Epithelial cell of prostate (primary cell): ENCODE results near the gene GDF11.
"Not testable (repeated sequence)": the region's sequence is repeated elsewhere in the genome, so short reads cannot be mapped to it uniquely, and the experiment has no call there.

Source experiments
- DNase-seq: peaks from one replicate; pipeline ENCODE4 v3.0.0-alpha.2; 2011; ENCODE audit warnings: low read depth, low spot score
- H3K27ac ChIP-seq: fragments of 450-650 bp; 2 replicates; pipeline ENCODE4 v1.5.1; 2017; ENCODE audit warnings: mild to moderate bottlenecking

GDF11 gene

GRCh38 chr12:55737581-55738122, 5.3 kb upstream of the GDF11 start:
- no peak overlapping the region for H3K27ac ChIP-seq
- no peak for DNase-seq

- no peak for DNase-seq
- no peak overlapping the region for H3K27ac ChIP-seq
These were observed 4.5 kb upstream of the GDF11 start for GRCh38 chr12:55738123-55739024.

- DNase-seq, result no peak
- no peak overlapping the region for H3K27ac ChIP-seq
These were observed 3.9 kb upstream of the GDF11 start for GRCh38 chr12:55739025-55739378.

GRCh38 chr12:55741931-55742680, 816 bp upstream of the GDF11 start:
- H3K27ac ChIP-seq, result no peak overlapping the region
- DNase-seq, result no peak

- DNase-seq, result no peak
- no peak overlapping the region for H3K27ac ChIP-seq
These were observed 751 bp downstream of the GDF11 start for GRCh38 chr12:55743406-55744339.

- DNase-seq, result no peak
- no peak overlapping the region for H3K27ac ChIP-seq
These were observed 1.6 kb downstream of the GDF11 start for GRCh38 chr12:55744340-55745030.

GRCh38 chr12:55745361-55746173, 2.6 kb downstream of the GDF11 start:
- H3K27ac ChIP-seq, result no peak overlapping the region
- DNase-seq, result no peak

- DNase-seq, result no peak
- no peak overlapping the region for H3K27ac ChIP-seq
These were observed 3.4 kb downstream of the GDF11 start for GRCh38 chr12:55746174-55746912.

- DNase-seq, result no peak
- H3K27ac ChIP-seq, result no peak overlapping the region
These were observed 4.0 kb downstream of the GDF11 start for GRCh38 chr12:55746913-55747231.

GRCh38 chr12:55748230-55748993, 5.5 kb downstream of the GDF11 start:
- DNase-seq, result no peak
- H3K27ac ChIP-seq, result no peak overlapping the region

- DNase-seq, result no peak
- H3K27ac ChIP-seq, result no peak overlapping the region
These were observed 12.3 kb downstream of the GDF11 start for GRCh38 chr12:55755246-55755645.

GRCh38 chr12:55757701-55758100, 14.8 kb downstream of the GDF11 start:
- DNase-seq, result no peak
- H3K27ac ChIP-seq, result no peak overlapping the region

GRCh38 chr12:55758575-55758974, 15.7 kb downstream of the GDF11 start:
- DNase-seq, H3K27ac ChIP-seq: not testable (repeated sequence)

- no peak for DNase-seq
- H3K27ac ChIP-seq, result no peak overlapping the region
These were observed 17.7 kb downstream of the GDF11 start for GRCh38 chr12:55760663-55761062.

- DNase-seq, result no peak
- H3K27ac ChIP-seq, result no peak overlapping the region
These were observed 19.7 kb downstream of the GDF11 start for GRCh38 chr12:55762646-55763045.

- H3K27ac ChIP-seq, result no peak overlapping the region
- DNase-seq, result no peak
These were observed 22.9 kb downstream of the GDF11 start for GRCh38 chr12:55765736-55766290.

- H3K27ac ChIP-seq, result no peak overlapping the region
- no peak for DNase-seq
These were observed 24.2 kb downstream of the GDF11 start for GRCh38 chr12:55767156-55767555.
